ENCODE data around the gene PNPLA7. TPM values are rescaled to one million over a fixed set of nuclear protein-coding genes. Genes with fewer than 3 reads are reported as not detected.
"Not testable (repeated sequence)": the region's sequence is repeated elsewhere in the genome, so short reads cannot be mapped to it uniquely, and the experiment has no call there.

The PNPLA7 gene
- total RNA-seq, 1 donor from 2014 or later = 8.8 TPM

GRCh38 chr9:137453643-137454081 lies 96.5 kb downstream of the PNPLA7 start:
- H3K4me3 Mint-ChIP-seq (ENCODE audit: low read depth) = no peak overlapping the region

GRCh38 chr9:137452761-137453642 lies 97.2 kb downstream of the PNPLA7 start:
- Mint-ChIP-seq H3K9me3 (ENCODE audit: low read depth) (no peaks in the 10 kb centered on the region), H3K27ac (no peak overlapping the region), H3K36me3 (ENCODE audit: insufficient read depth) (peaks cover 6% of the 10 kb centered on the region), H3K4me3 (ENCODE audit: low read depth) (no peak overlapping the region), H3K27me3 (no peaks in the 10 kb centered on the region), H3K4me1 (ENCODE audit: low read depth) (peaks cover 2% of the 10 kb centered on the region)
- TF ChIP-seq CTCF (IDR thresholded peaks at IDR 0.05; ENCODE audit: unreplicated experiment) = no peak
- no peak for DNase-seq (ENCODE audit: low spot score, unreplicated experiment)

More at GRCh38 chr9:137453643-137454081, 96.5 kb downstream of the PNPLA7 start:
- Mint-ChIP-seq H3K4me1 (ENCODE audit: low read depth) (peaks cover 2% of the 10 kb centered on the region), H3K27me3 (no peaks in the 10 kb centered on the region), H3K9me3 (ENCODE audit: low read depth) (no peaks in the 10 kb centered on the region), H3K36me3 (ENCODE audit: insufficient read depth) (peaks cover 6% of the 10 kb centered on the region), H3K27ac (no peak overlapping the region)
- TF ChIP-seq CTCF (IDR thresholded peaks at IDR 0.05; ENCODE audit: unreplicated experiment) = no peak
- no peak for DNase-seq (ENCODE audit: low spot score, unreplicated experiment)

DNA sequence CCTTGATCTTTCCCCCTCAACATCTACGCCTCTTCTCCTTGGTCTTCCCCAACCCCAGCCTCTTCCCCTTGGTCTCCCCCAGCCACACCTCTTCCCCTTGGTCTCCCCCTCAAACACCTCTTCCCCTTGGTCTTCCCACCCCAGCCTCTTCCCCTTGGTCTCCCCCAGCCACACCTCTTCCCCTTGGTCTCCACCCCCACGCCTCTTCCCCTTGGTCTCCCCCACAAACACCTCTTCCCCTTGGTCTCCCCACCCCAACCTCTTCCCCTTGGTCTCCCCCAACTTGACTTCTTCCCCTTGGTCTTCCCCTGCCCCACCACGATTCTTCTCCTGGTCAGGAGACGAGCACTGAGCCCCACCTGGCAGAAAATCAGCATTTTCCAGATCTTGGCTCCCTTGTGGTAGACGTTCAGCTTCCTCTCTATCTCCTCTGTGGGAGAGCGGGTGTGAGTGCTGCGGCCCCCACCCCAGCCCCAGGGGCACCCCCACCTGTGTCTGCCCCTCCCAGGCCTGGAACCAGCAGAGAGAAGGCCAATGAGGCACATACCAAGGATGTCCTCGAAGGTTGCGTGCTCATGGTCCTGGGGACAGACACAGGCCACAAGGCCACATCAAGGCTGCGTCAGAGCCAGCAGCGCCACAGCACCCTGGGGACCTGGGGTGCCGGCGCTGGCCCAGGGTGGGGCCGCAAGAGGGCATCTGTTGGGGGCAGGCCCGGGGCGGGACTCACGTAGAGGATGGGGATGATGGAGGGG lies 98.0 kb downstream of the PNPLA7 start:
- no peak for DNase-seq (ENCODE audit: low spot score, unreplicated experiment)
- TF ChIP-seq CTCF (IDR thresholded peaks at IDR 0.05; ENCODE audit: unreplicated experiment) = no peak
- no peak overlapping the region for H3K27ac Mint-ChIP-seq

GRCh38 chr9:137451264-137452005 lies 98.8 kb downstream of the PNPLA7 start:
- H3K27ac Mint-ChIP-seq; H3K36me3 Mint-ChIP-seq (ENCODE audit: insufficient read depth); H3K27me3 Mint-ChIP-seq; H3K4me1 Mint-ChIP-seq (ENCODE audit: low read depth); H3K4me3 Mint-ChIP-seq (ENCODE audit: low read depth); H3K9me3 Mint-ChIP-seq (ENCODE audit: low read depth); DNase-seq (ENCODE audit: low spot score, unreplicated experiment): not testable (repeated sequence)

More for the DNA sequence above, 98.0 kb downstream of the PNPLA7 start:
- Mint-ChIP-seq H3K4me3 (ENCODE audit: low read depth) (no peak overlapping the region), H3K36me3 (ENCODE audit: insufficient read depth) (peaks cover 6% of the 10 kb centered on the region), H3K27me3 (no peaks in the 10 kb centered on the region), H3K4me1 (ENCODE audit: low read depth) (peaks cover 2% of the 10 kb centered on the region), H3K9me3 (ENCODE audit: low read depth) (no peaks in the 10 kb centered on the region)

DNA sequence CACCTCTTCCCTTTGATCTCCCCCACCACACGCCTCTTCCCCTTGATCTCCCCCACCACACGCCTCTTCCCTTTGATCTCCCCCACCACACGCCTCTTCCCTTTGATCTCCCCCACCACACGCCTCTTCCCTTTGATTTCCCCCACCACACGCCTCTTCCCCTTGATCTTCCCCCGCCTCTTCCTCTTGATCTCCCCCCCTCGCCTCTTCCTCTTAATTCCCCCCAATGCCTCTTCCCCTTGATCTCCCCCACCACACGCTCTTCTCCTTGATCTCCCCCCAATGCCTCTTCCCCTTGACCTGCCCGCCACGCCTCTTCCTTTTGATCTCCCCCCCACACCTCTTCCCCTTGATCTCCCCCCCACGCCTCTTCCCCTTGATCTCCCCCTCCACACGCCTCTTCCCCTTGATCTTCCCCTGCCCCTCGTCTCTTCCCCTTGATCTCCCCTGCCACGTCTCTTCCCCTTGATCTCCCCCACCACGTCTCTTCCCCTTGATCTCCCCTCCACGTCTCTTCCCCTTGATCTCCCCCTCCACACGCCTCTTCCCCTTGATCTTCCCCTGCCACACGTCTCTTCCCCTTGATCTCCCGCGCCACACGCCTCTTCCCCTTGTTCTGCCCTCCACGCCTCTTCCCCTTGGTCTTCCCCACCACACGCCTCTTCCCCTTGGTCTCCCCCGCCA lies 99.5 kb downstream of the PNPLA7 start:
- not testable (repeated sequence) for H3K4me1 Mint-ChIP-seq (ENCODE audit: low read depth); H3K36me3 Mint-ChIP-seq (ENCODE audit: insufficient read depth)

More for the DNA sequence above, 99.5 kb downstream of the PNPLA7 start:
- DNase-seq (ENCODE audit: low spot score, unreplicated experiment); H3K27ac Mint-ChIP-seq; H3K9me3 Mint-ChIP-seq (ENCODE audit: low read depth); H3K4me3 Mint-ChIP-seq (ENCODE audit: low read depth); H3K27me3 Mint-ChIP-seq: not testable (repeated sequence)

Data from progenitor cell of endocrine pancreas (in vitro differentiated cells).